ENCODE data around the gene TUBA3E. TPM values are rescaled to one million over a fixed set of nuclear protein-coding genes. Genes with fewer than 3 reads are reported as not detected.

TUBA3E gene
- total and polyA plus RNA-seq, 2 donors (not counting 3 experiments of a cell fraction or from before 2014, with no cell fraction given) = not detected

Other genes with a start within 250 kb of the TUBA3E start
- gene RAB6C, start 218.8 kb downstream of the TUBA3E start, total RNA-seq = not detected in 2 replicates
- gene RAB6C, start 218.8 kb downstream of the TUBA3E start, polyA plus RNA-seq = not detected in 2 replicates
- gene POTEF, start 69.2 kb downstream of the TUBA3E start, total RNA-seq = 0.09 TPM in 1 of 2 replicates, not detected in the other
- gene POTEF, start 69.2 kb downstream of the TUBA3E start, polyA plus RNA-seq = 0.03 and 0.04 TPM in 2 replicates
- 1.6 and 4.8 TPM in 2 replicates for gene CCDC74B, start 53.3 kb downstream of the TUBA3E start, total RNA-seq
- gene CCDC74B, start 53.3 kb downstream of the TUBA3E start, polyA plus RNA-seq = 4.1 and 4.6 TPM in 2 replicates
- 88.1 and 91.4 TPM in 2 replicates for gene SMPD4, start 16.8 kb downstream of the TUBA3E start, total RNA-seq
- gene SMPD4, start 16.8 kb downstream of the TUBA3E start, polyA plus RNA-seq = 85.3 and 102 TPM in 2 replicates
- gene MZT2B, start 16.2 kb downstream of the TUBA3E start, total RNA-seq = 337 and 364 TPM in 2 replicates
- gene MZT2B, start 16.2 kb downstream of the TUBA3E start, polyA plus RNA-seq = 182 and 288 TPM in 2 replicates
- 63.1 and 74.0 TPM in 2 replicates for gene IMP4, start 144.5 kb upstream of the TUBA3E start, total RNA-seq
- 149 and 177 TPM in 2 replicates for gene IMP4, start 144.5 kb upstream of the TUBA3E start, polyA plus RNA-seq
- 31.5 and 39.6 TPM in 2 replicates for gene PTPN18, start 157.6 kb upstream of the TUBA3E start, total RNA-seq
- 38.3 and 39.4 TPM in 2 replicates for gene PTPN18, start 157.6 kb upstream of the TUBA3E start, polyA plus RNA-seq

Data from endothelial cell of umbilical vein (primary cell).